DMS153 treated with DMSO at 0.1 percent for 48 hours (cell line): Measurements from ENCODE around the gene GABRQ.
"Not testable (repeated sequence)": the region's sequence is repeated elsewhere in the genome, so short reads cannot be mapped to it uniquely, and the experiment has no call there.

ENCODE experiments used
- DNase-seq: peaks from one replicate; lab custom pipeline; 2025; ENCODE audit not compliant: unreplicated experiment; lab: John Stamatoyannopoulos, UW

GABRQ gene

DNA sequence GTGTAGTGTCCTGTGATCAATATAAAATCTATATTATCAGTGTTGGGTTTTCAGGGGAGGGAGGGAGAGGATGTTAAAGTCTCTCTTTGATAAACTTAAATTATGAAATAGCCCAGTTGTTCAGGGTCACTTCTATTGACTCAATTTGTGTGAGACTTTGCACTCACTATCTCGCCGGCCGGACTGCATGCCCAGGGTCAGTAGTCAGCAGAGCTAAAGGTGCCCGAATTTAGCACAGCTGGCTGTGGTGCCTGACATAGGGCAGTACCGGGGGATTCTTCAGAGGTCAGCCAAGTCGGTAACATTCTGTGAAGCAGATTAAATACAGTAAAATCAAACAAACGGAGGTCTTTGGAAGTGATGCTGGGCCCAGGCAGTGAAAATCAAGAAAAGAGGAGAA, 19.2 kb downstream of the GABRQ start:
- DNase-seq, result no peak

- no peak for DNase-seq
Measured at GRCh38 chrX:152658302-152658701, 20.6 kb downstream of the GABRQ start.

DNA sequence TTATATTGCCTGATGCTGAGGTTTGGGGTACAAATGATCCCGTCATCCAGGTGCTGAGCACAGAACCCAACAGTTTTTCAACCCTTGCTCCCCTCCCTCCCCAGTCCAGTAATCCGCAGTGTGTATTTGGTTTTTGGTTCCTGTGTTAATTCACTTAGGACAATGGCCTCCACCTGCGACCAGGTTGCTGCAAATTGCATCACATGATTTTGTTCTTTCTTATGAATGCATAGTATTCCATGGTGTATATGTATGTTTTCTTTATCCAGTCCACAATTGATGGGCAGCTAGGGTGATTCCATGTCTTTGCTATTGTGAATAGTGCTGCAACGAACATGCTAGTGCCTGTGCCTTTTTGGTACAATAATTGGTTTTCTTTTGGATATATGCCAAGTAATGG, 25.4 kb downstream of the GABRQ start:
- no peak for DNase-seq

DNA sequence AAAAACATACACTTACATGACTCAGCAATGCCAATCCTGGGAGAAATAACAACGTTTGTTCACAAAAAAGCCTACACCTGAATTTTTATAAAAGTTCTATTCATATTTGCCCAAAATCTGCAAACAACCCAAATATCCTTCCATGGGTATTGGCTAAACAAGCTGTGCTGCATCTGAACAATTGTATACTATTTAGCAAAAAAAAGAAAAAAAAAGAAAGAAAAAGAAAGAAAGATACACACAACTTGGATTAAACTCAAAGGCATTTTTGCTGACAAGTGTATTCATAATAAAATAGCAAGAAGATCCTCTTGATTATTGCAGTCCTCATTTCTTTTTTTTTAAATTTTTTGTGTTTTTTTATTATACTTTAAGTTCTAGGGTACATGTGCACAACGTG, 36.4 kb downstream of the GABRQ start:
- no peak for DNase-seq

GRCh38 chrX:152674652-152675051, 37.0 kb downstream of the GABRQ start:
- not testable (repeated sequence) for DNase-seq

GRCh38 chrX:152681012-152681411, 43.3 kb downstream of the GABRQ start:
- DNase-seq, result not testable (repeated sequence)

GRCh38 chrX:152697952-152698931, 60.5 kb downstream of the GABRQ start, which contains the start of gene MAGEA3:
TSS of gene MAGEA3 (plus strand) at chrX:152698794. CDS start at chrX:152700833, 2,039 bp downstream.
- not testable (repeated sequence) for DNase-seq

DNA sequence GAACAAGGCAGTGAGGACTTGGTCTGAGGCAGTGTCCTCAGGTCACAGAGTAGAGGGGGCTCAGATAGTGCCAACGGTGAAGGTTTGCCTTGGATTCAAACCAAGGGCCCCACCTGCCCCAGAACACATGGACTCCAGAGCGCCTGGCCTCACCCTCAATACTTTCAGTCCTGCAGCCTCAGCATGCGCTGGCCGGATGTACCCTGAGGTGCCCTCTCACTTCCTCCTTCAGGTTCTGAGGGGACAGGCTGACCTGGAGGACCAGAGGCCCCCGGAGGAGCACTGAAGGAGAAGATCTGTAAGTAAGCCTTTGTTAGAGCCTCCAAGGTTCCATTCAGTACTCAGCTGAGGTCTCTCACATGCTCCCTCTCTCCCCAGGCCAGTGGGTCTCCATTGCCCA, 62.7 kb downstream of the GABRQ start:
- not testable (repeated sequence) for DNase-seq

- not testable (repeated sequence) for DNase-seq
Measured at GRCh38 chrX:152706500-152706899, 68.8 kb downstream of the GABRQ start.
